GM18499 (cell line): ENCODE measurements around the gene MS4A3.
"Not testable (repeated sequence)": the region's sequence is repeated elsewhere in the genome, so short reads cannot be mapped to it uniquely, and the experiment has no call there.

Experiments used
- ATAC-seq: cut with Tn5 transposase; IDR thresholded peaks from one replicate; pipeline ENCODE4 v1.9.1; 2021; ENCODE audit warnings: moderate number of reproducible peaks; ENCODE audit not compliant: insufficient read depth, unreplicated experiment

Gene MS4A3

DNA sequence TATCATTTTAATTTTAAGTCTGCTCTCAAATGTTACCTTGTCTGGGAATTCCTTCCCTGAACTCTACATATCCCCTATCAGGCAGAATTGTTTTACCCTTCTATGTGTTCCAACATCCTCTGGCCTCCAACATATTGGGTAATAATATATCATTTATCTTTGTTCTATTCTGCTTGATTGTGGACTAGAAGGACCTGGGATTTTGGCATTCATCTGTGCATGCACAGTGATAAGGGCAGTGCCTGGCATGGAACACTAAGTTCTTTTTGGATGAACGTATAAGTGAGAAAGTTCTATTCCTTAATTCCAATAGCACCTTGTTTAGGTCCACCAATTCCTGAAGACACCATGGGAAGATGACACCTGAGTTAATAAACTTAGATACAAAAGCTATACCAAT is 30.8 kb downstream of the MS4A3 start:
- ATAC-seq = no peak

DNA sequence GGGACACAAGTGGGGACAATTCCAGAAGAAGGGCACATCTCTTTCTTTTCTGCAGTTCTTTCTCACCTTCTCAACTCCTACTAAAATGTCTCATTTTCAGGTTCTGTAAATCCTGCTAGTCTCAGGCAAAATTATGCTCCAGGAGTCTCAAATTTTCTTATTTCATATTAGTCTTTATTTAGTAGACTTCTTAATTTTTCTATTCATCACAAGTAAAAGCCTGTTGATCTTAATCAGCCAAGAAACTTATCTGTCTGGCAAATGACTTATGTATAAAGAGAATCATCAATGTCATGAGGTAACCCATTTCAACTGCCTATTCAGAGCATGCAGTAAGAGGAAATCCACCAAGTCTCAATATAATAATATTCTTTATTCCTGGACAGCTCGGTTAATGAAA is 31.9 kb downstream of the MS4A3 start, which contains the start of gene MS4A2:
MS4A2 (plus strand) TSS at position 301 of the 400 bp plus-strand sequence. CDS start 102 bp downstream, outside the sequence.
- ATAC-seq = no peak

DNA sequence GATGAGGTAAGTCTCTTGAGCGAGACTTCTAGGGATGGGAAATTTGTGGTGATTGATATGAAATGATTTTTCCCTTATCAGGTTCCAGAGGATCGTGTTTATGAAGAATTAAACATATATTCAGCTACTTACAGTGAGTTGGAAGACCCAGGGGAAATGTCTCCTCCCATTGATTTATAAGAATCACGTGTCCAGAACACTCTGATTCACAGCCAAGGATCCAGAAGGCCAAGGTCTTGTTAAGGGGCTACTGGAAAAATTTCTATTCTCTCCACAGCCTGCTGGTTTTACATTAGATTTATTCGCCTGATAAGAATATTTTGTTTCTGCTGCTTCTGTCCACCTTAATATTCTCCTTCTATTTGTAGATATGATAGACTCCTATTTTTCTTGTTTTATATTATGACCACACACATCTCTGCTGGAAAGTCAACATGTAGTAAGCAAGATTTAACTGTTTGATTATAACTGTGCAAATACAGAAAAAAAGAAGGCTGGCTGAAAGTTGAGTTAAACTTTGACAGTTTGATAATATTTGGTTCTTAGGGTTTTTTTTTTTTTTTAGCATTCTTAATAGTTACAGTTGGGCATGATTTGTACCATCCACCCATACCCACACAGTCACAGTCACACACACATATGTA is 39.1 kb downstream of the MS4A3 start:
- ATAC-seq = no peak

DNA sequence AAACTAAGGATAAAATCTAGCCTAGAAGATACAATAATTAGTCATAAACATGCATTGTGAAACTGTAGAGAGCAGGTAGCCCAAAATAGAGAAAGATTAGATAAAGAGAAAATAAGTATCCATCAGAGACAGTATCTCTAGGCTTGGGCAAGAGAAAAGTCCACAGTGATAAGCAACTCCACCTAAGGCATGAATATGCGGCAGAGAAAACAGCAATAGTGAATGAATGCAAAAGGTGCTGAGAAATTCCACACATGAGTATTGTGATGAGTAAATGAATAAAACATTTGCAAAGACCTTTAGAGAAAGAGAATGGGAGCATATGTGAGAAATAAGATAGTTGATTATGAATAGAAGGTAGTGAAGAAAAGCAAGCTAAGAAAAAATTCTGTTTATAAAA is 40.7 kb downstream of the MS4A3 start:
- no peak for ATAC-seq

DNA sequence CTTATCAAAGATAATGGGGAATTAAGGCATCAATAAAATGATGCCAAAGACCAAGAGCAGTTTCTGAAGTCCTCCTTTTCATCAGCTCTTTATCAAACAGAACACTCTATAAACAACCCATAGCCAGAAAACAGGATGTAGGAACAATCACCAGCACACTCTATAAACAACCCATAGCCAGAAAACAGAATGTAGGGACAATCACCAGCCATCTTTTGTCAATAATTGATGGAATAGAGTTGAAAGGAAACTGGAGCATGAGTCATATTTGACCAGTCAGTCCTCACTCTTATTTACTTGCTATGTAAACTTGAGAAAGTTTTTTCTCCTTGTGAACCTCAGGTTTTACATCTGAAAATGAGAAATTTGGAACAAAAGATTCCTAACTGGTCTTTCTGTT is 42.0 kb downstream of the MS4A3 start:
- no peak for ATAC-seq

DNA sequence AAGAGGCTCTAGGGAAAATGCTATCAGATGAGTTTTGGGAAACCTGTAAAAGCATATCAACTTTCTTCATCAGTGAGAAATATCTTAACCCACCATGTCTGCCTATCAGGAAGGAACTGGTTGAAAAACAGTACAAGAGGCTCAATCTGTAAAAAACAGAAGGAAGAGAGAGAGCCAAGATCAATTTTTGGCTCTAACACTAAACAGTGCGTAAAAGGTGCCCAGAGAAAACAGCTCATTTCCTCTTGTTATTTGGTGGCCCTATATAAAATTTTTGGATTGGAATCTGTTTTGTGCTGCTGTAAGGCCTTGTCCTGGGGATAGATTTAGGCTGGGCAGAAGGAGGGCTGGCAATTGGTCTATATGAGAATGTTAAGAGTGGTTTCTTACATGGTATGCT is 44.1 kb downstream of the MS4A3 start:
- ATAC-seq = no peak

DNA sequence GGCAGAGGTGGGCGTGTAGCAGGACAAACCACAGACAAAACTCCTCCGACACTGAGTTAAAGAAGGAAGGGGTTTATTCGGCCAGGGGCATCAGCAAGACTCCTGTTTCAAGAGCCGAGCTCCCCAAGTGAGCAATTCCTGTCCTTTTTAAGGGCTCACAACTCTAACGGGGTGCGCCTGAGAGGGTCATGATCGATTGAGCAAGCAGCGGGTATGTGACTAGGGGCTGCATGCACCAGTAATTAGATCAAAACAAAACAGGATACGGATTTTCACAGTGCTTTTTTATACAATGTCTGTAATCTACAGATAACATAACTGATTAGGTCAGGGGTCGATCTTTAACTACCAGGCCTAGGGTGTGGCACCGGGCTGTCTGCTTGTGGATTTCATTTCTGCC is 44.9 kb downstream of the MS4A3 start:
- not testable (repeated sequence) for ATAC-seq

DNA sequence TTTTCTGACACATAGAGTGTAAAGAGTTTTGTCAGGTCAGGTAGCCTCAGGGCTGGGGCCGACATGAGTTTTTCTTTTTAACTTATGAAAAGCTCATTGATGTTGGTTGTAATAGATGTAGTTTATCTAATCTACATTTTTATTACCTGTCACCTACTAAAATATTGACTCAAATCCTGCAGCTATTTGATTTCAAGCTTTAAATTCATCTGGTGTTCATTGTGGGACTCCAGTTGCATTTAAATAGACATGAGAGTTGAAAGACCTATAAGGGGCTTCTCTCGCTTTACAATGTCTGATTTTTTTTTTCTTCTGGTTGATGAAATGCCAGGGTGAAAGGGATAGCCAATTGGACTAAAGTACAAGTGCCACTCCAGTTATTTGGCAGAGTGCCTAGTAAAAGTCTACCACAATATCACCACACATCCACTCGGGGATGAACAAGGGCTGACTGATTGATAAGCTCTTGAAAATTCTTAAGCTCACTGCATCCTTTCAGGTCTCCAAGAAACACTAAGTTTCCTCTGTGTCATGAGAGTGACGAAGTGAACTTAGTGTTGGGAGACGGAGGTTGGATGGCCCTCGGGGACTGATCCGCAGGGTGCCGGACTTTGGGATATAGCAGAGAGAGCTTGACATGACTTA is 48.1 kb downstream of the MS4A3 start:
- not testable (repeated sequence) for ATAC-seq

DNA sequence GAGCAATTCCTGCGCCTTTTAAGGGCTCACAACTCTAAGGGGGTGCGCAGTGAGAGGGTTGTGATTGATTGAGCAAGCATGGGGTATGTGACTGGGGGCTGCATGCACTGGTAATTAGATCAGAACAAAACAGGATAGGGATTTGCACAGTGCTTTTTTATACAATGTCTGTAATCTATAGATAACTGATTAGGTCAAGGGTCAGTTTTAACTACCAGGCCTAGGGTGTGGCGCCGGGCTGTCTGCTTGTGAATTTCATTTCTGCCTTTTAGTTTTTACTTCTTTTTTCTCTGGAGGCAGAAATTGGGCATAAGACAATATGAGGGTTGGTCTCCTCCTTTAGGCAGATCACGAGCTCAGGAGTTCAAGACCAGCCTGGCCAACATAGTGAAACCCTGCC is 52.2 kb downstream of the MS4A3 start:
- ATAC-seq = not testable (repeated sequence)

DNA sequence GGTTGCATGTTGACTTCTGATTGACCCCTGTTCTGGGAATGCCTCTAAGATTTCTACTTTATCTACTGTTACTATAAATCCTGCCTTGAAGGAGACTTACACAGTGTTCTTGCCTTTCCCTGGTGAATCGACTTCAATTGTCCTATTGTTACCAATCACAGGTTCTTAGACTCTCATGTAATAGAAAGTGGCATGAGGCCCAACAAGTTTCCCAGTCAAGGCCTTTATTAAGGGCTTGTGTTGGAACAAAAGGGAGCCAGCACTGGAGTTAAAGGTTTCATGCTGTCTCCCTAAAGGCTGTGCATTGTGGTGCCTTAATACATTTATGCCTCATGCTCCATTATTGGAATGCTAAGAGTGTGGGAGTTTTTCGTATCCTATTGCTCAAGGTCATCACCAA is 55.3 kb downstream of the MS4A3 start:
- ATAC-seq = no peak

DNA sequence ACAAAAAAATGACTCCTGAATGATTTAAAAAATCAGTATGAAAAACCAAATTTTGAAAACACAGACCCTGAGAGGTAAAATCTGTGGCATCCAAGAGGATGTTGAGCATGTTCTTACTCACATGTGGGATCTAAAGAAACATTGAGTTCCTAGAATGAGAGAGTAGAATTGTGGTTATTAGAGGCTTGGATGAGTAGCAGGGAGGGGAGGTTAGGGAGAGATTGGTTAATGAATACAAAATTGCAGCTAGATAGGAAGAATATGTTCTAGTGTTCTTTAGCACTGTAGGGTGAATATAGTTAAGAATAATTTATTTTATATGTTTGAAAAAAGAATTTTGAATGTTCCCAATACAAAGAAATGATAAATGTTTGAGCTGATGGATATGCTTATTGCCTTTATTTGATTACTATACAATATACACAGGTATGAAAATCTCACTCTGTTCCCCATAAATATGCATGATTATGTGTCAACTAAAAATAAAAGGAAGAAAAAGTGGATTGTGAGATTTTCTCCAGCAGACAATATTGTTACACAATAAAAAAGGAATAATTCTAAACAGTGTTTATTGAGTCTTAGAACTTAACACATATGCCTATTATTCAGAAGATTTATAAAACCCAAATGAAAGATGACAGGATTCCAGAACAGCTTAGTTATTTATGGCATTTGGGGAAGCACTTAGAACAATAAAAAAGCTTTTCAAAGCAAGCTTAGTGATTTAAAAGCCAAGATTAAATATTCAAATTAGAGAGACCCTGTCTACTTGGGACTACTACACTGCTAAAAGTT is 60.7 kb downstream of the MS4A3 start:
- no peak for ATAC-seq

DNA sequence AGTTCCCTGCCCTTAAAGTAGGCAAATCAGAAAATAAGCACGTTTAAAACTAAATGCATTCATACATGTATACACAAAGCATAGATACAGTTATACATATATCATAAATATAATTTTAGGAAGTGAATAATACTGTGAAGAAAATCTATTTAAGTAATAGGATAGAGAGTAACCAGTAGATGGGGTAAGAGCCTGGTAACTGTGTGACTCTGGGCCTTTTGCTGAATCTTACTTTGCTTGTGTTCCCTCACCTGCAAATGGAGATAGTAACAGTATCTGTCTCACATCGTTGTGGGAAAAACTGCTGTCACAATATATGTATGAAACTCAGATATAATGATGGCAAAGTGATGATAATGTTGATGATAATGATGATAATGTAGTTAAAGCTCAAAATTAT is 61.9 kb downstream of the MS4A3 start:
- ATAC-seq = no peak

DNA sequence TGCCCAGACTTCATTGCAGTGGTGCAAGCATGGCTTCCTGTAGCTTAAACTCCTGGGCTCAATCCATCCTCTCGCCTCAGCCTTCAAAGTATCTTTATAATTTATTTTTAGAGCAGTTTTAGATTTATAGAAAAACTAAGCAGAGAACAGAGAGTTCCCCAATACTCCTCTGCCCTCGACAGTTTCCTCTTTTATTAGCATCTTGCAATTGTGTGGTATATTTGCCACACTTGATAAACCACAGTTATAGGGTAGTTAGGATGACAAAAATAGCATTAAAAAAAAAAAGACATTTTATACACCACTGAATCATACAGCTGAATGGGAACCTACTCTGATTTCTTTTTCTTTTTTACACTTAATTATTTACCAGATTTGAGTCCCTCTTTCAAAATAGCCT is 63.2 kb downstream of the MS4A3 start:
- no peak for ATAC-seq
